WTC11 (cell line): Measurements from ENCODE around the gene HSDL2.

Experiments
- ATF6 ChIP-seq: sonication (generic); formaldehyde crosslinking; IDR thresholded peaks from 2 replicates; pipeline ENCODE4 v1.8.1; 2023; ENCODE audit warnings: mild to moderate bottlenecking, missing genetic modification reagents
- CREB1 ChIP-seq: sonication (generic); formaldehyde crosslinking; IDR thresholded peaks from 2 replicates; pipeline ENCODE4 v1.8.0; 2023; ENCODE audit warnings: mild to moderate bottlenecking, missing genetic modification reagents
- CREM ChIP-seq: sonication (generic); formaldehyde crosslinking; IDR thresholded peaks from 2 replicates; pipeline ENCODE4 v1.8.1; 2022; ENCODE audit warnings: mild to moderate bottlenecking, missing genetic modification reagents, moderate library complexity
- CTCF ChIP-seq: fragments of 200-600 bp; IDR thresholded peaks from 2 replicates; pipeline ENCODE4 v1.8.0; 2022; ENCODE audit warnings: antibody characterized with exemption
- ETV6 ChIP-seq: sonication (generic); formaldehyde crosslinking; IDR thresholded peaks from 2 replicates; pipeline ENCODE4 v1.8.1; 2022; ENCODE audit warnings: mild to moderate bottlenecking, missing genetic modification reagents
- FOXP1 ChIP-seq: sonication (generic); formaldehyde crosslinking; IDR thresholded peaks from 2 replicates; pipeline ENCODE4 v1.8.0; 2022; ENCODE audit warnings: missing genetic modification reagents, mild to moderate bottlenecking, moderate library complexity, borderline replicate concordance
- JAZF1 ChIP-seq: fragments of 250-450 bp; sonication (Bioruptor Pico); IDR thresholded peaks from 2 replicates; pipeline ENCODE4 v1.9.0; 2021; ENCODE audit warnings: moderate library complexity, mild to moderate bottlenecking, inconsistent platforms
- MYBL2 ChIP-seq: sonication (generic); formaldehyde crosslinking; IDR thresholded peaks from 2 replicates; pipeline ENCODE4 v1.8.1; 2023; ENCODE audit warnings: mild to moderate bottlenecking, moderate library complexity, missing genetic modification reagents
- TEAD1 ChIP-seq: sonication (generic); formaldehyde crosslinking; IDR thresholded peaks from 2 replicates; pipeline ENCODE4 v1.8.0; 2022; ENCODE audit warnings: mild to moderate bottlenecking, missing genetic modification reagents
- USF2 ChIP-seq: sonication (generic); formaldehyde crosslinking; IDR thresholded peaks from 2 replicates; pipeline ENCODE4 v1.8.1; 2023; ENCODE audit warnings: mild to moderate bottlenecking, missing genetic modification reagents, moderate library complexity
- ZNF512 ChIP-seq: sonication (generic); formaldehyde crosslinking; IDR thresholded peaks from 2 replicates; pipeline ENCODE4 v1.8.1; 2022; ENCODE audit warnings: missing genetic modification reagents, borderline replicate concordance

- TF ChIP-seq CREB1 (CRISPR knock-in tag) (no peak), CREM (CRISPR knock-in tag) (no peak), FOXP1 (CRISPR knock-in tag) (no peak), CTCF (no peak), ZNF512 (CRISPR knock-in tag) (no peak), ETV6 (CRISPR knock-in tag) (no peak), TEAD1 (CRISPR knock-in tag) (no peak), USF2 (CRISPR knock-in tag) (no peak), ATF6 (CRISPR knock-in tag) (no peak), MYBL2 (CRISPR knock-in tag) (no peak), JAZF1 (no peak)
Observed at GRCh38 chr9:112494153-112494552, 114.2 kb downstream of the HSDL2 start.
